Measurements from ENCODE around the gene TRANK1. TPM values are rescaled to one million over a fixed set of nuclear protein-coding genes. Genes with fewer than 3 reads are reported as not detected.

TRANK1 gene
- total RNA-seq, 6 experiments from 2014 or later, result 1.00 to 3.0 (median 1.4) TPM

DNA sequence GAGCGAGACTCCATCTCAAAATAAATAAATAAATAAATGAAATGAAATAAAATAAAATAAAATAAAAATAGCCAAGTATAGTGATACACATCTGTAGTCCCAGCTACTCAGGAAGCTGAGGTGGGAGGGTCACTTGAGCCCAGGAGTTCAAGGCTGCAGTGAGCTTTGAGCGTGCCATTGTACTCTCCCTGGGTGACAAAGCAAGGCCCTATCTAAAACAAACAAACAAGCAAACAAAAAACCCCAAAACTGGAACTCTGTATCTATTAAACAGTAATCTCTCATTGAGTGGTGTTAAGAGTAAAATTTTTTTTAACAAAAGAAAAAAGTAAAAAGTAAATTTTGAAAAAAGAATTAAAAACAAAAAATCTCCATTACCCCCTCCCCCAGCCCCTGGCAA, 27.3 kb upstream of the TRANK1 start:
- TF ChIP-seq, protein P1, sequence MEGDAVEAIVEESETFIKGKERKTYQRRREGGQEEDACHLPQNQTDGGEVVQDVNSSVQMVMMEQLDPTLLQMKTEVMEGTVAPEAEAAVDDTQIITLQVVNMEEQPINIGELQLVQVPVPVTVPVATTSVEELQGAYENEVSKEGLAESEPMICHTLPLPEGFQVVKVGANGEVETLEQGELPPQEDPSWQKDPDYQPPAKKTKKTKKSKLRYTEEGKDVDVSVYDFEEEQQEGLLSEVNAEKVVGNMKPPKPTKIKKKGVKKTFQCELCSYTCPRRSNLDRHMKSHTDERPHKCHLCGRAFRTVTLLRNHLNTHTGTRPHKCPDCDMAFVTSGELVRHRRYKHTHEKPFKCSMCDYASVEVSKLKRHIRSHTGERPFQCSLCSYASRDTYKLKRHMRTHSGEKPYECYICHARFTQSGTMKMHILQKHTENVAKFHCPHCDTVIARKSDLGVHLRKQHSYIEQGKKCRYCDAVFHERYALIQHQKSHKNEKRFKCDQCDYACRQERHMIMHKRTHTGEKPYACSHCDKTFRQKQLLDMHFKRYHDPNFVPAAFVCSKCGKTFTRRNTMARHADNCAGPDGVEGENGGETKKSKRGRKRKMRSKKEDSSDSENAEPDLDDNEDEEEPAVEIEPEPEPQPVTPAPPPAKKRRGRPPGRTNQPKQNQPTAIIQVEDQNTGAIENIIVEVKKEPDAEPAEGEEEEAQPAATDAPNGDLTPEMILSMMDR (IDR thresholded peaks at IDR 0.05), result no peak
- H3K4me1 Mint-ChIP-seq (ENCODE audit: low read depth), result peaks cover 24% of the 10 kb centered on the region
- no peaks in the 10 kb centered on the region for H3K36me3 Mint-ChIP-seq (ENCODE audit: low read depth)
- no peaks in the 10 kb centered on the region for H3K9me3 Mint-ChIP-seq
- H3K27me3 Mint-ChIP-seq (ENCODE audit: insufficient read depth), result peaks cover 2% of the 10 kb centered on the region; the same call in 1 of the 2 replicates
- no peak overlapping the region for H3K27ac Mint-ChIP-seq
- no peak for DNase-seq
- no peak overlapping the region for H3K4me3 Mint-ChIP-seq

GRCh38 chr3:36969540-36970432, 24.9 kb upstream of the TRANK1 start:
- peak; percentile 83 for DNase-seq
- Mint-ChIP-seq H3K27ac (peak overlapping the region; percentile 83), H3K9me3 (no peaks in the 10 kb centered on the region), H3K4me1 (ENCODE audit: low read depth) (peaks cover 24% of the 10 kb centered on the region), H3K27me3 (ENCODE audit: insufficient read depth) (peaks cover 2% of the 10 kb centered on the region; the same call in 1 of the 2 replicates), H3K36me3 (ENCODE audit: low read depth) (no peaks in the 10 kb centered on the region), H3K4me3 (peak overlapping the region; percentile 26; the same call in 1 of the 2 replicates)
- TF ChIP-seq, protein P1 (IDR thresholded peaks at IDR 0.05), result no peak

DNA sequence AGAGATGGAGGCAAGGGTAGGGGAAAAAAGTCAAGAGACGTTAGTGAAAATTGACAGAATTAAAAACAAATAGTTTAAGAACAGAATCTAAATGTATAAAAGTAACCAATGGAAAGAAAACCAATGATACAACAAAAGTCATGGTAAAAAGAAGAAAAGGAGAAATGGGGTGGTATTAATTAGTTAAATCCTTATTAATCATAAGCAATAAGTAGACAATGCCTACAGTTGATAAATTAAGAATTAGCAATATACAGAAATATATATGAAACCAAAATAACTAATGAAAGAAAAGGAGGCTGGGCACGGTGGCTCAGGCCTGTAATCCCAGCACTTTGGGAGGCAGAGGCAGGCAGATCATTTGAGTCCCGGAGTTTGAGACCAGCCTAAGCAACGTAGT, 24.2 kb upstream of the TRANK1 start:
- peak overlapping the region; percentile 83 for H3K27ac Mint-ChIP-seq
- peak overlapping the region; percentile 26; the same call in 1 of the 2 replicates for H3K4me3 Mint-ChIP-seq
- TF ChIP-seq, protein P1 (IDR thresholded peaks at IDR 0.05), result no peak
- peaks cover 2% of the 10 kb centered on the region; the same call in 1 of the 2 replicates for H3K27me3 Mint-ChIP-seq (ENCODE audit: insufficient read depth)
- H3K36me3 Mint-ChIP-seq (ENCODE audit: low read depth), result no peaks in the 10 kb centered on the region
- peaks cover 24% of the 10 kb centered on the region for H3K4me1 Mint-ChIP-seq (ENCODE audit: low read depth)
- no peaks in the 10 kb centered on the region for H3K9me3 Mint-ChIP-seq
- DNase-seq, result no peak

- Mint-ChIP-seq H3K9me3 (no peaks in the 10 kb centered on the region), H3K4me3 (no peak overlapping the region), H3K36me3 (ENCODE audit: low read depth) (no peaks in the 10 kb centered on the region), H3K4me1 (ENCODE audit: low read depth) (peaks cover 17% of the 10 kb centered on the region), H3K27me3 (ENCODE audit: insufficient read depth) (no peaks in the 10 kb centered on the region), H3K27ac (no peak overlapping the region)
- no peak for DNase-seq
- TF ChIP-seq, protein P1 (IDR thresholded peaks at IDR 0.05), result no peak
Measured at GRCh38 chr3:36965440-36965839, 20.6 kb upstream of the TRANK1 start.

DNA sequence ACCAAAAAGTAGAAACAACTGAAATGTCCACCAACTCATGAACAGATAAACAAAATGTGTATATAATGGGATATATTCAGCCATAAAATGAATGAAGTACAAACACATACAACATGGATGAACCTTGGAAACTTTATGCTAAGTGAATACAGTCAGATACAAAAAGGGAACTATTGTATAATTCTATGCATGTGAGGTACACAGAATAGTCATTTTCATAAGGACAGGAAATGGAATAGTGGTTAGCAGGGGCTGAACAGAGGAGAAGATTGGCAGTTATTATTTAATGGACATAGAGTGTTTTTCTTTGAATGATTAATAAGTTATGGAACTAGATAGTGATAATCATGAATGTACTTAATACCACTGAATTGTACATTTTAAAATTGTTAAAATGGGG, 20.0 kb upstream of the TRANK1 start:
- H3K4me1 Mint-ChIP-seq (ENCODE audit: low read depth), result peaks cover 15% of the 10 kb centered on the region
- DNase-seq, result no peak
- TF ChIP-seq, protein P1 (IDR thresholded peaks at IDR 0.05), result no peak
- H3K27ac Mint-ChIP-seq, result no peak overlapping the region
- no peaks in the 10 kb centered on the region for H3K36me3 Mint-ChIP-seq (ENCODE audit: low read depth)
- H3K27me3 Mint-ChIP-seq (ENCODE audit: insufficient read depth), result no peaks in the 10 kb centered on the region
- H3K4me3 Mint-ChIP-seq, result no peak overlapping the region
- H3K9me3 Mint-ChIP-seq, result no peaks in the 10 kb centered on the region
